ENCODE data around the gene IFRD1.
A peak's percentile ranks its signal among the peaks of the same experiment; 100 is the strongest.
"Not testable (repeated sequence)": the region's sequence is repeated elsewhere in the genome, so short reads cannot be mapped to it uniquely, and the experiment has no call there.

The IFRD1 gene

GRCh38 chr7:112449353-112449752 lies 907 bp upstream of the IFRD1 start:
- H3K4me3 ChIP-seq (ENCODE audit: low read depth, low read length), result peak overlapping the region; percentile 97
- DNase-seq (ENCODE audit: low read depth), result no peak
- TF ChIP-seq CTCF (IDR thresholded peaks at IDR 0.05; ENCODE audit: control insufficient read depth, extremely low read depth, insufficient read depth), result no peak

- peak overlapping the region; percentile 97 for H3K4me3 ChIP-seq (ENCODE audit: low read depth, low read length)
- peak; percentile 93 for DNase-seq (ENCODE audit: low read depth)
- no peak for TF ChIP-seq CTCF (IDR thresholded peaks at IDR 0.05; ENCODE audit: control insufficient read depth, extremely low read depth, insufficient read depth)
Observed at GRCh38 chr7:112450807-112451761, 824 bp downstream of the IFRD1 start.

GRCh38 chr7:112452102-112452888 lies 2.0 kb downstream of the IFRD1 start:
- peak; percentile 24; the same call in 1 of the 2 replicates for TF ChIP-seq CTCF (IDR thresholded peaks at IDR 0.05; ENCODE audit: control insufficient read depth, extremely low read depth, insufficient read depth)
- peak overlapping the region; percentile 97 for H3K4me3 ChIP-seq (ENCODE audit: low read depth, low read length)
- no peak for DNase-seq (ENCODE audit: low read depth)

GRCh38 chr7:112453505-112454171 lies 3.4 kb downstream of the IFRD1 start:
- peak; percentile 61 for DNase-seq (ENCODE audit: low read depth)
- peak overlapping the region; percentile 97; the same call in 1 of the 2 replicates for H3K4me3 ChIP-seq (ENCODE audit: low read depth, low read length)
- TF ChIP-seq CTCF (IDR thresholded peaks at IDR 0.05; ENCODE audit: control insufficient read depth, extremely low read depth, insufficient read depth), result no peak

GRCh38 chr7:112454191-112454590 lies 3.9 kb downstream of the IFRD1 start:
- H3K4me3 ChIP-seq (ENCODE audit: low read depth, low read length); DNase-seq (ENCODE audit: low read depth): not testable (repeated sequence)

- TF ChIP-seq CTCF (IDR thresholded peaks at IDR 0.05; ENCODE audit: control insufficient read depth, extremely low read depth, insufficient read depth), result no peak
- no peak overlapping the region for H3K4me3 ChIP-seq (ENCODE audit: low read depth, low read length)
- no peak for DNase-seq (ENCODE audit: low read depth)
Observed at GRCh38 chr7:112459645-112460044, 9.4 kb downstream of the IFRD1 start.

- no peak for DNase-seq (ENCODE audit: low read depth)
- no peak for TF ChIP-seq CTCF (IDR thresholded peaks at IDR 0.05; ENCODE audit: control insufficient read depth, extremely low read depth, insufficient read depth)
- no peak overlapping the region for H3K4me3 ChIP-seq (ENCODE audit: low read depth, low read length)
Observed at GRCh38 chr7:112462236-112462635, 12.0 kb downstream of the IFRD1 start.
